ENCODE data around the gene S100A2. TPM values are rescaled to one million over a fixed set of nuclear protein-coding genes. Genes with fewer than 3 reads are reported as not detected.
A peak's percentile ranks its signal among the peaks of the same experiment; 100 is the strongest.

S100A2 gene
- total and polyA plus RNA-seq, 2 of the 13 experiments (the other 11 are each of a cell fraction or from before 2014, with no cell fraction given), result 1.2 TPM

DNA sequence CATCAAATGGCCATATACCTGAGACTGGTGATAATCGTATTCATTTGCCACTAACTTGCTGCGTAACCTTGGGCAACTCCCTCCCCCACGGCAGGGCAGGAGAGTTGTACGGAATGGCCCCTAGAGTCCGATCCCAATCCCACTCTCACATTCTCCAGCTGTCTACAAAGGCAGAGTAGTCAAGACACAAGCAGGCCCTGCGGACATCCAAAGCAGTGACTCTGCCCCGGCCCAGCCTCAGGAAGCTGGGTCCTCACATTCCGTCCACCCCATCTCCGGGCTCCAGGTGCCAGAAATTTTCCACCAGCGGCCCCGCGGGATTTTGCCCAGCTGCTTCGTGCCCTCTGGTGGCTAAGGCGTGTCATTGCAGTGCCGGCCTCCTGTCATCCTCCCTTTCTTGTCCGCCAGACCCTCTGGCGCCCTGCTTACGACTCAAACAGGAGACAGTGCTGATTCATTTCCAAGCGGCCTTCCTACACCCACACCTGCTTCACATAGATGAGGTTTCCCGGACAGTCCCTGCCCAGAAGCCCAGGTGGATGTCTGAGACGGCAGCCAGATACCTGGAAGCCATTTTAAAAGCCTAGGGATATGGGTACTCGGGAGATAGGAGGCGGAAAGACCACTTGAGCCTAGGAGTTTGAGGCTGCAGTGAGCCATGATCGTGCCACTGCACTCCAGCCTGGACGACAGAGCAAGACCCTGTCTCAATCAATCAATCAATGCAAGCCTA lies 2.9 kb upstream of the S100A2 start (continued):
- no peak for TF ChIP-seq ZZZ3 (CRISPR knock-in tag; IDR thresholded peaks at IDR 0.05; ENCODE audit: borderline replicate concordance)
- 0 out of 2 replicates have a peak, but pooled peaks have one; percentile 19 for TF ChIP-seq ZIK1 (CRISPR knock-in tag; IDR thresholded peaks at IDR 0.05; ENCODE audit: borderline replicate concordance, low read depth)
- TF ChIP-seq KLF15 (CRISPR knock-in tag; IDR thresholded peaks at IDR 0.05; ENCODE audit: borderline replicate concordance), result no peak
- TF ChIP-seq MAF1 (CRISPR knock-in tag; IDR thresholded peaks at IDR 0.05; ENCODE audit: borderline replicate concordance), result no peak
- no peak for TF ChIP-seq HOXA7 (CRISPR knock-in tag; IDR thresholded peaks at IDR 0.05)
- TF ChIP-seq ZNF484 (CRISPR knock-in tag; IDR thresholded peaks at IDR 0.05; ENCODE audit: borderline replicate concordance, low read depth), result no peak
- no peak for TF ChIP-seq ZNF83 (CRISPR knock-in tag; IDR thresholded peaks at IDR 0.05; ENCODE audit: borderline replicate concordance)
- no peak for TF ChIP-seq ZNF609 (CRISPR knock-in tag; IDR thresholded peaks at IDR 0.05; ENCODE audit: borderline replicate concordance)
- no peak for TF ChIP-seq ZMAT3 (CRISPR knock-in tag; conservative IDR thresholded peaks at IDR 0.05)
- no peak; the same call in 1 of the 2 replicates for TF ChIP-seq SALL1 (CRISPR knock-in tag; IDR thresholded peaks at IDR 0.05)
- no peak for TF ChIP-seq ZNF709 (CRISPR knock-in tag; IDR thresholded peaks at IDR 0.05)
- TF ChIP-seq ZBTB3 (CRISPR knock-in tag; IDR thresholded peaks at IDR 0.05; ENCODE audit: borderline replicate concordance, low read depth), result 0 out of 2 replicates have a peak, but pooled peaks have one; percentile 16
- TF ChIP-seq ZNF142 (CRISPR knock-in tag; IDR thresholded peaks at IDR 0.05), result no peak
- no peak for TF ChIP-seq SP2 (CRISPR knock-in tag; IDR thresholded peaks at IDR 0.05)
- no peak; the same call in 1 of the 2 replicates for TF ChIP-seq RXRA (CRISPR knock-in tag; IDR thresholded peaks at IDR 0.05)
- TF ChIP-seq ZNF703 (CRISPR knock-in tag; IDR thresholded peaks at IDR 0.05; ENCODE audit: borderline replicate concordance), result no peak
- no peak for TF ChIP-seq RORA (CRISPR knock-in tag; IDR thresholded peaks at IDR 0.05)
- no peak for TF ChIP-seq RNF2 (conservative IDR thresholded peaks at IDR 0.05; ENCODE audit: low read depth)
- no peak for TF ChIP-seq SMARCC2 (IDR thresholded peaks at IDR 0.05)
- 0 out of 2 replicates have a peak, but pooled peaks have one; percentile 16 for TF ChIP-seq RCOR2 (CRISPR knock-in tag; IDR thresholded peaks at IDR 0.05)

All from HepG2 (cell line).